ENCODE data around the gene TLR7.

The TLR7 gene

GRCh38 chrX:12930150-12930549, 63.3 kb downstream of the TLR7 start:
- DNase-seq (ENCODE audit: low spot score) = no peak

- no peak for DNase-seq (ENCODE audit: low spot score)
These were observed 65.4 kb downstream of the TLR7 start for GRCh38 chrX:12932244-12932643.

GRCh38 chrX:12934850-12935249, 68.0 kb downstream of the TLR7 start:
- no peak for DNase-seq (ENCODE audit: low spot score)

GRCh38 chrX:12936947-12937346, 70.1 kb downstream of the TLR7 start:
- DNase-seq (ENCODE audit: low spot score) = no peak
